Measurements from ENCODE around the gene ANAPC16.
A peak's percentile ranks its signal among the peaks of the same experiment; 100 is the strongest.

Gene ANAPC16

DNA sequence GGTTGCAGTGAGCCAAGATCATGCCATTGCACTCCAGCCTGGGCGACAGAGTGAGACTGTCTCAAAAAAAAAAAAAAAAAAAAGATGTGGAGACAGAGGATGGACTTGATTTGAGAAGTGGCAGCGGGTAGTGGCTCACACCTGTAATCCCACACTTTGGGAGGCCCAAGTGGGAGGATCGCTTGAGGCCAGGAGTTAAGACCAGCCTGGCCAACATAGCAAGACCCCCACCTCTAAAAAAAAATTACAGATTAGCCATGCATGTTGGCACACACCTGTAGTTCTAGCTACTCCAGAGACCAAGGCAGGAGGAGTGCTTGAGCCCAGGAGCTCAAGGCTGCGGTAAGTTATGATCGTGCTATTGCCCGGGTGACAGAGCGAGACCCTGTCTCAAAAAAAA is 24.6 kb downstream of the ANAPC16 start:
- no peak overlapping the region for H2AFZ ChIP-seq (ENCODE audit: low read depth, low read length)
- H3K36me3 ChIP-seq (ENCODE audit: insufficient read depth, low read length): peaks cover 28% of the 10 kb centered on the region
- H3K79me2 ChIP-seq (ENCODE audit: insufficient read depth, low read length): no peaks in the 10 kb centered on the region
- H3K4me3 ChIP-seq (ENCODE audit: low read depth in 1 of 2, low read length in 2 of 2): no peak overlapping the region
- no peak overlapping the region for H3K27ac ChIP-seq (ENCODE audit: low read length)
- no peaks in the 10 kb centered on the region for H3K9me3 ChIP-seq (ENCODE audit: insufficient read depth, low read length, severe bottlenecking)
- H4K20me1 ChIP-seq (ENCODE audit: insufficient read depth, low read length): no peaks in the 10 kb centered on the region
- H3K9ac ChIP-seq (ENCODE audit: low read depth, low read length): no peak overlapping the region
- no peak for ATAC-seq (ENCODE audit: insufficient read depth, low read depth)
- peaks cover 5% of the 10 kb centered on the region; the same call in 1 of the 2 replicates for H3K4me1 ChIP-seq (ENCODE audit: insufficient read depth, low read length)
- H3K4me2 ChIP-seq (ENCODE audit: insufficient read depth, low read length): no peak overlapping the region
- H3K27me3 ChIP-seq (ENCODE audit: insufficient read depth, low read length, poor library complexity): no peaks in the 10 kb centered on the region
- TF ChIP-seq, protein P1, sequence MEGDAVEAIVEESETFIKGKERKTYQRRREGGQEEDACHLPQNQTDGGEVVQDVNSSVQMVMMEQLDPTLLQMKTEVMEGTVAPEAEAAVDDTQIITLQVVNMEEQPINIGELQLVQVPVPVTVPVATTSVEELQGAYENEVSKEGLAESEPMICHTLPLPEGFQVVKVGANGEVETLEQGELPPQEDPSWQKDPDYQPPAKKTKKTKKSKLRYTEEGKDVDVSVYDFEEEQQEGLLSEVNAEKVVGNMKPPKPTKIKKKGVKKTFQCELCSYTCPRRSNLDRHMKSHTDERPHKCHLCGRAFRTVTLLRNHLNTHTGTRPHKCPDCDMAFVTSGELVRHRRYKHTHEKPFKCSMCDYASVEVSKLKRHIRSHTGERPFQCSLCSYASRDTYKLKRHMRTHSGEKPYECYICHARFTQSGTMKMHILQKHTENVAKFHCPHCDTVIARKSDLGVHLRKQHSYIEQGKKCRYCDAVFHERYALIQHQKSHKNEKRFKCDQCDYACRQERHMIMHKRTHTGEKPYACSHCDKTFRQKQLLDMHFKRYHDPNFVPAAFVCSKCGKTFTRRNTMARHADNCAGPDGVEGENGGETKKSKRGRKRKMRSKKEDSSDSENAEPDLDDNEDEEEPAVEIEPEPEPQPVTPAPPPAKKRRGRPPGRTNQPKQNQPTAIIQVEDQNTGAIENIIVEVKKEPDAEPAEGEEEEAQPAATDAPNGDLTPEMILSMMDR (IDR thresholded peaks at IDR 0.05; ENCODE audit: borderline replicate concordance, extremely low read depth, low read length, poor library complexity, severe bottlenecking): no peak
- no peak for TF ChIP-seq EZH2 (IDR thresholded peaks at IDR 0.05; ENCODE audit: borderline replicate concordance, low read depth, low read length, severe bottlenecking)
- no peak for DNase-seq

DNA sequence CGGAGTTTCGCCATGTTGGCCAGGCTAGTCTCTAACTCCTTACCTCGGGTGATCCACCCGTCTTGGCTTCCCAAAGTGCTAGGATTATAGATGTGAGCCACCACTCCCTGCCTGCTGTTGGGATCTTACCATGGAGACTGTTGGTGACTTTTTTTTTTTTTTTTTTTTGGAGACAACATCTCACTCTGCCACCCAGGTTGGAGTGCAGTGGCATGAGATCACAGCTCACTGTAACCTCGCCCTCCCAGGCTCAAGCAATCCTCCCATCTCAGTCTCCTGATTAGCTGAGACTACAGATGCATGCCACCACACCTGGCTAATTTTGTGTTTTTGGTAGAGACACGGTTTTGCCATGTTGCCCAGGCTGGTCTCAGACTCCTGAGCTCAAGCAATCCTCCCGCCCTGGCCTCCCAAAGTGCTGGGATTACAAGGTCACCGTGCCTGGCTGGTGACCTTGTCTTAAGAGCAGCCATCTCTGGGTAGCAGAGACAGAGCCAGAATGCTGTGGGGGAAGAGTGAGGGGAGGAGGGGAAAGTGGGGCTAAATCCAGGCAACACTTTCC is 26.0 kb downstream of the ANAPC16 start:
- Histone ChIP-seq H3K4me1 (ENCODE audit: insufficient read depth, low read length) (peaks cover 5% of the 10 kb centered on the region; the same call in 1 of the 2 replicates), H3K4me3 (ENCODE audit: low read depth in 1 of 2, low read length in 2 of 2) (no peak overlapping the region), H2AFZ (ENCODE audit: low read depth, low read length) (no peak overlapping the region)

DNA sequence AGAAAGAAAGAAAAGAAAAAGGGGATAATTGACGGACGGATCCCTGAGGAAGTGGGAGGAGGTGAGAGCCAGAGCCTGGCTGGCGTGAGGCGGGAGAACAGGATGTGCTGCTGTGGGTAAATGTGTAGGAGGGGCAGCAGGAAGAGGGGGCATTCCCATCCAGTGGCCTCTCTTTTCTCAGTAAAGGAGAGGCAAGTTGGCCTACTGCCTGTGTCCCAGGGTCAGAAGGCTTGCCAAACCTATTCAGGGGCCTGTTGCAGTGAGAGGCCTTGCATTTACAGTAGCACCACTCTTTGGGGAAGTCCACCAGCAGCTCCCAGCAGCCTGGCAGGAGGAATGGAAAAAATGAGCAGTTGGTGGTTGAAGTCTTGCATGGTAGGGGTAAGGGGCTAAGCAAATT is 26.9 kb downstream of the ANAPC16 start:
- DNase-seq (no peak), ATAC-seq (ENCODE audit: insufficient read depth, low read depth) (no peak)
- Histone ChIP-seq H3K27ac (ENCODE audit: low read length) (peak overlapping the region; percentile 38; the same call in 1 of the 2 replicates), H3K36me3 (ENCODE audit: insufficient read depth, low read length) (peaks cover 8% of the 10 kb centered on the region), H3K4me3 (ENCODE audit: low read depth in 1 of 2, low read length in 2 of 2) (no peak overlapping the region), H3K4me2 (ENCODE audit: insufficient read depth, low read length) (no peak overlapping the region), H3K9ac (ENCODE audit: low read depth, low read length) (no peak overlapping the region), H3K79me2 (ENCODE audit: insufficient read depth, low read length) (no peaks in the 10 kb centered on the region), H3K27me3 (ENCODE audit: insufficient read depth, low read length, poor library complexity) (no peaks in the 10 kb centered on the region), H4K20me1 (ENCODE audit: insufficient read depth, low read length) (no peaks in the 10 kb centered on the region), H2AFZ (ENCODE audit: low read depth, low read length) (no peak overlapping the region), H3K4me1 (ENCODE audit: insufficient read depth, low read length) (peaks cover 14% of the 10 kb centered on the region), H3K9me3 (ENCODE audit: insufficient read depth, low read length, severe bottlenecking) (no peaks in the 10 kb centered on the region)
- no peak for TF ChIP-seq EZH2 (IDR thresholded peaks at IDR 0.05; ENCODE audit: borderline replicate concordance, low read depth, low read length, severe bottlenecking)
- TF ChIP-seq, protein P1 (IDR thresholded peaks at IDR 0.05; ENCODE audit: borderline replicate concordance, extremely low read depth, low read length, poor library complexity, severe bottlenecking): no peak

More for the DNA sequence above, 26.0 kb downstream of the ANAPC16 start:
- H3K27ac ChIP-seq (ENCODE audit: low read length): no peak overlapping the region; the same call in 1 of the 2 replicates
- H3K9ac ChIP-seq (ENCODE audit: low read depth, low read length): no peak overlapping the region
- TF ChIP-seq EZH2 (IDR thresholded peaks at IDR 0.05; ENCODE audit: borderline replicate concordance, low read depth, low read length, severe bottlenecking): no peak
- TF ChIP-seq, protein P1 (IDR thresholded peaks at IDR 0.05; ENCODE audit: borderline replicate concordance, extremely low read depth, low read length, poor library complexity, severe bottlenecking): no peak
- H3K9me3 ChIP-seq (ENCODE audit: insufficient read depth, low read length, severe bottlenecking): no peaks in the 10 kb centered on the region
- ATAC-seq (ENCODE audit: insufficient read depth, low read depth) (no peak), DNase-seq (no peak)
- no peaks in the 10 kb centered on the region for H3K27me3 ChIP-seq (ENCODE audit: insufficient read depth, low read length, poor library complexity)
- no peaks in the 10 kb centered on the region for H4K20me1 ChIP-seq (ENCODE audit: insufficient read depth, low read length)
- H3K4me2 ChIP-seq (ENCODE audit: insufficient read depth, low read length): no peak overlapping the region
- H3K36me3 ChIP-seq (ENCODE audit: insufficient read depth, low read length): peaks cover 14% of the 10 kb centered on the region
- H3K79me2 ChIP-seq (ENCODE audit: insufficient read depth, low read length): no peaks in the 10 kb centered on the region

Data from DND-41 (cell line).